Activated T-cell treated with anti-CD3 and anti-CD28 coated beads for 4 hours (primary cell): ENCODE results near the gene PUS7L.
"Not testable (repeated sequence)": the region's sequence is repeated elsewhere in the genome, so short reads cannot be mapped to it uniquely, and the experiment has no call there.

Experiments used
- DNase-seq: peaks from one replicate; pipeline ENCODE4 v3.0.0-alpha.2; 2020

PUS7L gene

GRCh38 chr12:43744826-43745225, 13.8 kb downstream of the PUS7L start:
- no peak for DNase-seq

GRCh38 chr12:43742106-43742505, 16.5 kb downstream of the PUS7L start:
- DNase-seq, result no peak

GRCh38 chr12:43740511-43741100, 18.0 kb downstream of the PUS7L start:
- DNase-seq, result no peak

GRCh38 chr12:43737646-43738045, 20.9 kb downstream of the PUS7L start:
- DNase-seq, result no peak

GRCh38 chr12:43736927-43737440, 21.6 kb downstream of the PUS7L start:
- DNase-seq, result no peak

- no peak for DNase-seq
These were observed 24.9 kb downstream of the PUS7L start for GRCh38 chr12:43733687-43734086.

- no peak for DNase-seq
These were observed 28.3 kb downstream of the PUS7L start for GRCh38 chr12:43730283-43730682.

- DNase-seq, result no peak
These were observed 29.9 kb downstream of the PUS7L start for GRCh38 chr12:43728698-43729097.

GRCh38 chr12:43728117-43728516, 30.5 kb downstream of the PUS7L start:
- no peak for DNase-seq

- no peak for DNase-seq
These were observed 35.5 kb downstream of the PUS7L start for GRCh38 chr12:43723134-43723533.

GRCh38 chr12:43722621-43723020, 36.0 kb downstream of the PUS7L start:
- DNase-seq, result no peak

GRCh38 chr12:43711348-43711747, 47.2 kb downstream of the PUS7L start:
- no peak for DNase-seq

GRCh38 chr12:43703772-43704171, 54.8 kb downstream of the PUS7L start:
- not testable (repeated sequence) for DNase-seq

- DNase-seq, result not testable (repeated sequence)
These were observed 57.4 kb downstream of the PUS7L start for GRCh38 chr12:43701194-43701593.

- no peak for DNase-seq
These were observed 62.4 kb downstream of the PUS7L start for GRCh38 chr12:43696154-43696553.

- no peak for DNase-seq
These were observed 63.7 kb downstream of the PUS7L start for GRCh38 chr12:43694879-43695278.

GRCh38 chr12:43692064-43692463, 66.5 kb downstream of the PUS7L start:
- no peak for DNase-seq

- DNase-seq, result not testable (repeated sequence)
These were observed 73.1 kb downstream of the PUS7L start for GRCh38 chr12:43685491-43685890.

GRCh38 chr12:43676183-43676813, 82.3 kb downstream of the PUS7L start:
- no peak for DNase-seq

- no peak for DNase-seq
These were observed 83.3 kb downstream of the PUS7L start for GRCh38 chr12:43675048-43675904.

- no peak for DNase-seq
These were observed 89.2 kb downstream of the PUS7L start for GRCh38 chr12:43669373-43669772.
